ENCODE measurements around the gene TPCN2. TPM values are rescaled to one million over a fixed set of nuclear protein-coding genes. Genes with fewer than 3 reads are reported as not detected.

TPCN2 gene
- total RNA-seq, 1 experiment from 2014 or later = 20.6 TPM

DNA sequence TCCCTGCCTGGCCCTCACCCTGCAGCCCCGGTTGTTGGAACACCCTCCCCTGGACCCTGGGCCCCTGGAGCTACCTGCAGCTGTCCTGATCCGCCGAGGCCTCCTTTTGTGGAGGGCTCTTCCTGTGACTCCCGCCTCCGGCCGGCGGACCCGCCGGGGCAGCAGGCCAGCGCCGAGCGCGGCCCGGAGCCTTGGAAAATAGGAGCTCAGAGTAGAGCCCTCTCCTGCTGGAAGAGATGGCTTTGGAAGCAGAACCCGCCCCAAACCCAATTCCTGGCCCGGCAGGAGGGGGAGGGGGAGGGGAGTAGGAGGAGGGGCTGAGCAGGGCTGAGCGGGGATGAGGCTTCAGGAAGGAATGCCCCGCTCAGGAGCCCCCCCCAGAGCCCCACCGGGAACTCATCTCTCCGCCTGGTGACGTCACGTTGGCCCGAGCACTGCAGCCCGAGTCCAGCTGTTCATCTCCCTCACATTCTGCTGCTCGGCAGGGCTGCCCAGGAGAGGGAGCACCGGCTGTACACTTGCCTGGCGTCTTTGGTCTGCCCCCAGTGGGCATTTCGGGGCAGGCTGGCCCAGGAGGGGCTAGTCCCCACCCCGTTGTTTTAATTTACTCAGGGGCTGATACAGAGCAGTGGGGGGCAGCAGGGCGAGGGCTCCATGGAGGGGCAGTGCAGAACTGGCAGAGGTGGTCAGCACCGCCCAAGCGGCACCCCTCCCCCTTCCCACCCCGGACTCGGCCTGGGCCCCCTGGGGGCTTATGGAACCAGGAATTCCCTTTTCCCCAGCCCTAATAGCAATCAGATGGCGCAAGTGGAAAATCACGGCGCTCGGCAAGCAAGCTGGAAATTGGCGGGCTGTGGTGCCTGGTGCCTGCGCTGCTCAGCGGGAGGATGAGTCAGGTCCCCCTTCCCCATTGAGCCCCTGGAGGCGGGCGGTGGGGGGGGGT is 35.5 kb upstream of the TPCN2 start, which contains the start of gene MRGPRF:
TSS of gene MRGPRF (minus strand) at position 238 of the 943 bp plus-strand sequence. CDS start 3,345 bp downstream, outside the sequence.
- BruUV-seq (replicated peaks) = no TSS peak
- POLR2A ChIA-PET = no interaction called here
- H3K27me3 ChIP-seq (ENCODE audit: control insufficient read depth, insufficient read depth, low read length) = no peaks in the 10 kb centered on the region
- H3K4me3 ChIP-seq (ENCODE audit: low read depth in 2 of 2, low read length in 2 of 2) = no peak within 1 kb of the TSS
- no peak for TF ChIP-seq TCF7L2 (IDR thresholded peaks at IDR 0.05; ENCODE audit: low read depth, low read length)
- no peak for TF ChIP-seq SIN3A (IDR thresholded peaks at IDR 0.05; ENCODE audit: borderline replicate concordance, insufficient read depth, low read depth, low read length)
- TF ChIP-seq, protein P1, sequence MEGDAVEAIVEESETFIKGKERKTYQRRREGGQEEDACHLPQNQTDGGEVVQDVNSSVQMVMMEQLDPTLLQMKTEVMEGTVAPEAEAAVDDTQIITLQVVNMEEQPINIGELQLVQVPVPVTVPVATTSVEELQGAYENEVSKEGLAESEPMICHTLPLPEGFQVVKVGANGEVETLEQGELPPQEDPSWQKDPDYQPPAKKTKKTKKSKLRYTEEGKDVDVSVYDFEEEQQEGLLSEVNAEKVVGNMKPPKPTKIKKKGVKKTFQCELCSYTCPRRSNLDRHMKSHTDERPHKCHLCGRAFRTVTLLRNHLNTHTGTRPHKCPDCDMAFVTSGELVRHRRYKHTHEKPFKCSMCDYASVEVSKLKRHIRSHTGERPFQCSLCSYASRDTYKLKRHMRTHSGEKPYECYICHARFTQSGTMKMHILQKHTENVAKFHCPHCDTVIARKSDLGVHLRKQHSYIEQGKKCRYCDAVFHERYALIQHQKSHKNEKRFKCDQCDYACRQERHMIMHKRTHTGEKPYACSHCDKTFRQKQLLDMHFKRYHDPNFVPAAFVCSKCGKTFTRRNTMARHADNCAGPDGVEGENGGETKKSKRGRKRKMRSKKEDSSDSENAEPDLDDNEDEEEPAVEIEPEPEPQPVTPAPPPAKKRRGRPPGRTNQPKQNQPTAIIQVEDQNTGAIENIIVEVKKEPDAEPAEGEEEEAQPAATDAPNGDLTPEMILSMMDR (IDR thresholded peaks at IDR 0.05) = no peak
- no peak for TF ChIP-seq POLR2AphosphoS5 (IDR thresholded peaks at IDR 0.05; ENCODE audit: low read depth, low read length)
- TF ChIP-seq, protein P2, sequence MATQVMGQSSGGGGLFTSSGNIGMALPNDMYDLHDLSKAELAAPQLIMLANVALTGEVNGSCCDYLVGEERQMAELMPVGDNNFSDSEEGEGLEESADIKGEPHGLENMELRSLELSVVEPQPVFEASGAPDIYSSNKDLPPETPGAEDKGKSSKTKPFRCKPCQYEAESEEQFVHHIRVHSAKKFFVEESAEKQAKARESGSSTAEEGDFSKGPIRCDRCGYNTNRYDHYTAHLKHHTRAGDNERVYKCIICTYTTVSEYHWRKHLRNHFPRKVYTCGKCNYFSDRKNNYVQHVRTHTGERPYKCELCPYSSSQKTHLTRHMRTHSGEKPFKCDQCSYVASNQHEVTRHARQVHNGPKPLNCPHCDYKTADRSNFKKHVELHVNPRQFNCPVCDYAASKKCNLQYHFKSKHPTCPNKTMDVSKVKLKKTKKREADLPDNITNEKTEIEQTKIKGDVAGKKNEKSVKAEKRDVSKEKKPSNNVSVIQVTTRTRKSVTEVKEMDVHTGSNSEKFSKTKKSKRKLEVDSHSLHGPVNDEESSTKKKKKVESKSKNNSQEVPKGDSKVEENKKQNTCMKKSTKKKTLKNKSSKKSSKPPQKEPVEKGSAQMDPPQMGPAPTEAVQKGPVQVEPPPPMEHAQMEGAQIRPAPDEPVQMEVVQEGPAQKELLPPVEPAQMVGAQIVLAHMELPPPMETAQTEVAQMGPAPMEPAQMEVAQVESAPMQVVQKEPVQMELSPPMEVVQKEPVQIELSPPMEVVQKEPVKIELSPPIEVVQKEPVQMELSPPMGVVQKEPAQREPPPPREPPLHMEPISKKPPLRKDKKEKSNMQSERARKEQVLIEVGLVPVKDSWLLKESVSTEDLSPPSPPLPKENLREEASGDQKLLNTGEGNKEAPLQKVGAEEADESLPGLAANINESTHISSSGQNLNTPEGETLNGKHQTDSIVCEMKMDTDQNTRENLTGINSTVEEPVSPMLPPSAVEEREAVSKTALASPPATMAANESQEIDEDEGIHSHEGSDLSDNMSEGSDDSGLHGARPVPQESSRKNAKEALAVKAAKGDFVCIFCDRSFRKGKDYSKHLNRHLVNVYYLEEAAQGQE (IDR thresholded peaks at IDR 0.05; ENCODE audit: insufficient read depth in 1 of 2, low read depth in 2 of 2, low read length in 1 of 2) = no peak
- ATAC-seq = no peak
- CTCF ChIA-PET = interaction anchor here (0.7 kb wide), 1 partner anchor 31 kb away, joined by 4 read pairs; no protein-coding TSS in a partner anchor
- H3K36me3 ChIP-seq (ENCODE audit: control insufficient read depth, insufficient read depth, low read length) = no peaks in the 10 kb centered on the region
- H3K9me3 ChIP-seq (ENCODE audit: control insufficient read depth, insufficient read depth, low read depth, low read length) = no peaks in the 10 kb centered on the region
- in situ Hi-C loops (cut with HindIII; ENCODE audit: low pct_unique_long_range_greater_than_20kb, low sequenced_read_pairs) (no loop called here), intact Hi-C loops (cut with micrococcal nuclease; ENCODE audit: unreplicated experiment) (no loop called here)
- no peak for DNase-seq (ENCODE audit: low read depth, low spot score)
- H3K4me1 ChIP-seq (ENCODE audit: control insufficient read depth, insufficient read depth, low read length) = peaks cover 35% of the 10 kb centered on the region
- no peak within 1 kb of the TSS for H3K27ac ChIP-seq (ENCODE audit: low read length)

DNA sequence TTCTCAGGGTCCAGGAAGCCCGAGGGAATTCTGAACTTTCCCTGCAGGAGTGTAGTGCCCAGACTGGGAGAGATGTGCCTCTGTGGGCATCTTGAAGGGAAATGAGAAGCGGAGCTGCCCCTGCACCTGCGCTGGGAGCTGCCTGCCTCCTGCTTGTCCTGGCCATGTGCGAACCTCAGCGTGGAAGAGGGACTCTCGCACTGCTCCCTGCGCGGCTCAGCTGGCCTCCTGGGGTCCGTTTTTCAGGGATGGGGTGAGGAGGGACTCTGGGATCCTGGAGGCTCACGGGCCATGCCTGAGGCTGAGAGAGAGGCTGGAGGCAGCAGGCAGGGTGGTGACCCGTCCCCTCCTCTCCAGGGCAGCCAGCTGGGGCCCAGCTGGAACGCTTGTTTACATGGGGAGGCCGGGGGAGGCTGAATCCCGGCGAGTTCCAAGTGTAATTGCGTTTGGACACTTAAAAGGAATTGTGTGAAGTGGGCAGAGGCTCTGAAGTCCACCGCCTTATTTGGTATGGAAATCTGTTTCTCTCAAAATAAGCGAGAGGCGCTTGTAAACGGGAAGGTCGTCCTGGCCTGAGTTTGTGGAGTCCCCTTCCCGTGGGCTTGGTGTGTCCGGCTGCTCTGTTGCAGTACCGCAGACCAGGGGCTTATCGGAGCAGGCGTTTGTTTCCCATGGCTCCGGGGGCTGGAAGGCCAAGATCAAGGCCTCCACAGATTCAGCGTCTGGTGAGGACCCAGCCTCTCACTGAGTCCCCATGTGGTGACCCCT is 34.5 kb upstream of the TPCN2 start:
- no peak overlapping the region for H3K27ac ChIP-seq (ENCODE audit: low read length)
- CTCF ChIA-PET = interaction anchor here (0.6 kb wide), 1 partner anchor 1856 kb away, joined by 5 read pairs; no protein-coding TSS in a partner anchor
- no peak overlapping the region for H3K4me3 ChIP-seq (ENCODE audit: low read depth in 2 of 2, low read length in 2 of 2)
- no peaks in the 10 kb centered on the region for H3K9me3 ChIP-seq (ENCODE audit: control insufficient read depth, insufficient read depth, low read depth, low read length)
- POLR2A ChIA-PET = no interaction called here
- ATAC-seq = no peak
- BruUV-seq (replicated peaks) = no TSS peak
- no peak for DNase-seq (ENCODE audit: low read depth, low spot score)
- TF ChIP-seq, protein P2 (IDR thresholded peaks at IDR 0.05; ENCODE audit: insufficient read depth in 1 of 2, low read depth in 2 of 2, low read length in 1 of 2) = no peak
- TF ChIP-seq POLR2AphosphoS5 (IDR thresholded peaks at IDR 0.05; ENCODE audit: low read depth, low read length) = no peak
- TF ChIP-seq TCF7L2 (IDR thresholded peaks at IDR 0.05; ENCODE audit: low read depth, low read length) = no peak
- TF ChIP-seq, protein P1 (IDR thresholded peaks at IDR 0.05) = no peak
- TF ChIP-seq SIN3A (IDR thresholded peaks at IDR 0.05; ENCODE audit: borderline replicate concordance, insufficient read depth, low read depth, low read length) = no peak
- intact Hi-C loops (cut with micrococcal nuclease; ENCODE audit: unreplicated experiment) = no loop called here
- H3K27me3 ChIP-seq (ENCODE audit: control insufficient read depth, insufficient read depth, low read length) = no peaks in the 10 kb centered on the region
- H3K4me1 ChIP-seq (ENCODE audit: control insufficient read depth, insufficient read depth, low read length) = peaks cover 26% of the 10 kb centered on the region
- H3K36me3 ChIP-seq (ENCODE audit: control insufficient read depth, insufficient read depth, low read length) = no peaks in the 10 kb centered on the region
- in situ Hi-C loops (cut with HindIII; ENCODE audit: low pct_unique_long_range_greater_than_20kb, low sequenced_read_pairs) = no loop called here
